HCT116 (cell line): ENCODE results near the gene RNH1. TPM values are rescaled to one million over a fixed set of nuclear protein-coding genes. Genes with fewer than 3 reads are reported as not detected.
A peak's percentile ranks its signal among the peaks of the same experiment; 100 is the strongest.

Experiments used
- ATAC-seq: fragments of 200-7000 bp; cut with Tn5 transposase; 2 replicates; pipeline ENCODE4 v1.9.1; 2020; ENCODE audit warnings: mild to moderate bottlenecking, moderate library complexity
- BruUV-seq: library from RNA; stranded (reverse); fragments of 400-500 nt; replicated peaks from 2 replicates; lab custom pipeline; 2021; lab: Mats Ljungman, UMichigan
- CTCF ChIA-PET: fragments of 300-600 bp; sonication (Branson Sonifier 250); formaldehyde crosslinking; loops from one replicate; lab custom pipeline; 2021; ENCODE audit warnings: antibody characterized with exemption; lab: Charles Lee
- POLR2A ChIA-PET: fragments of 300-600, 350-600 bp; sonication (Branson Sonifier 250); formaldehyde crosslinking; loops from one replicate; lab custom pipeline; 2021; ENCODE audit warnings: antibody characterized with exemption; lab: Charles Lee
- RAD21 ChIA-PET, 2 experiments: fragments of 300-600 bp; sonication (Branson Sonifier 250); formaldehyde crosslinking; loops; one replicate each; lab custom pipeline; 2023; ENCODE audit warnings: low total read pairs in 2 of 2; ENCODE audit not compliant: uncharacterized antibody in 2 of 2, unreplicated experiment in 2 of 2, low non-redundant PET in 1 of 2; lab: Charles Lee
- DNase-seq: peaks from one replicate; pipeline ENCODE4 v3.0.0-alpha.2; 2010; ENCODE audit warnings: low read depth, low spot score
- H2AFZ ChIP-seq: fragments of 200-600 bp; shearing (Covaris generic), sonication (generic); 2 replicates; pipeline ENCODE4 v1.6.1; 2017; ENCODE audit warnings: low read depth, mixed run types, mixed read lengths, antibody characterized with exemption, low read length; ENCODE audit not compliant: poor library complexity, severe bottlenecking
- H3K27ac ChIP-seq: 2 replicates; pipeline ENCODE4 v1.5.1; 2012; ENCODE audit warnings: low read depth, low read length
- H3K27me3 ChIP-seq: fragments of 200-600 bp; sonication (generic); 2 replicates; pipeline ENCODE4 v1.6.1; 2016; ENCODE audit warnings: mixed run types, low read length, mixed read lengths; ENCODE audit not compliant: insufficient read depth
- H3K36me3 ChIP-seq, 2 experiments: fragments of 200-500 bp in 1 of 2; fragments of 200-600 bp in 1 of 2; sonication (Bioruptor generic) in 1 of 2; sonication (generic) in 1 of 2; 2 replicates each; pipeline versions ENCODE4 v1.5.1 to v1.6.1; 2014 to 2016; ENCODE audit warnings: low read length in 2 of 2, inconsistent platforms in 1 of 2, mixed read lengths in 1 of 2, mixed run types in 1 of 2; ENCODE audit not compliant: insufficient read depth in 2 of 2, control insufficient read depth in 1 of 2
- H3K4me1 ChIP-seq, 2 experiments: fragments of 200-600 bp in 1 of 2; sonication (generic) in 1 of 2; 2 replicates each; pipeline versions ENCODE4 v1.5.1 to v1.6.1; 2012 to 2017; ENCODE audit warnings: low read length in 2 of 2, inconsistent platforms in 1 of 2, mild to moderate bottlenecking in 1 of 2, mixed read lengths in 1 of 2, mixed run types in 1 of 2, moderate library complexity in 1 of 2; ENCODE audit not compliant: insufficient read depth in 2 of 2, control insufficient read depth in 1 of 2
- H3K4me2 ChIP-seq: fragments of 200-600 bp; sonication (generic); 2 replicates; pipeline ENCODE4 v1.6.1; 2017; ENCODE audit warnings: mixed run types, low read length, mixed read lengths
- H3K4me3 ChIP-seq, 2 experiments: fragments of 200-600 bp in 1 of 2; sonication (generic) in 1 of 2; replicated peaks in 1 of 2; 2 replicates each; pipeline ENCODE4 v1.5.1; 2011 to 2016; ENCODE audit warnings: low read length in 2 of 2, control low read depth in 1 of 2, low read depth in 1 of 2, mild to moderate bottlenecking in 1 of 2, mixed read lengths in 1 of 2, mixed run types in 1 of 2
- H3K79me2 ChIP-seq: fragments of 200-600 bp; sonication (generic); 2 replicates; pipeline ENCODE4 v1.6.1; 2017; ENCODE audit warnings: mild to moderate bottlenecking, mixed run types, low read length, moderate library complexity, mixed read lengths; ENCODE audit not compliant: insufficient read depth
- H3K9ac ChIP-seq: fragments of 200-600 bp; sonication (generic); 2 replicates; pipeline ENCODE4 v1.6.1; 2016; ENCODE audit warnings: low read length, mixed read lengths
- H3K9me2 ChIP-seq: fragments of 200-600 bp; sonication (generic), shearing (Covaris generic); 2 replicates; pipeline ENCODE4 v1.6.1; 2017; ENCODE audit warnings: mixed run types, mild to moderate bottlenecking, moderate library complexity; ENCODE audit not compliant: insufficient read depth
- H3K9me3 ChIP-seq, 2 experiments: fragments of 200-500 bp in 1 of 2; fragments of 200-600 bp in 1 of 2; sonication (Bioruptor generic) in 1 of 2; sonication (generic) in 1 of 2; 2 replicates each; pipeline ENCODE4 v1.6.1; 2014 to 2017; ENCODE audit warnings: low read length in 2 of 2, mixed read lengths in 2 of 2, inconsistent platforms in 1 of 2, low read depth in 1 of 2, mild to moderate bottlenecking in 1 of 2, mixed run types in 1 of 2, moderate library complexity in 1 of 2; ENCODE audit not compliant: control insufficient read depth in 1 of 2, insufficient read depth in 1 of 2
- H4K20me1 ChIP-seq: fragments of 200-600 bp; sonication (generic), shearing (Covaris generic); 2 replicates; pipeline ENCODE4 v1.6.1; 2017; ENCODE audit warnings: mixed run types, mild to moderate bottlenecking, moderate library complexity; ENCODE audit not compliant: insufficient read depth
- CBX3 ChIP-seq: IDR thresholded peaks from 2 replicates; pipeline ENCODE4 v1.6.1; 2012; ENCODE audit warnings: low read depth
- CEBPB ChIP-seq: IDR thresholded peaks from 2 replicates; pipeline ENCODE4 v1.6.1; 2012; ENCODE audit warnings: low read depth
- ELF1 ChIP-seq: IDR thresholded peaks from 2 replicates; pipeline ENCODE4 v1.6.1; 2012; ENCODE audit warnings: low read depth, borderline replicate concordance
- EZH2phosphoT487 ChIP-seq: fragments of 200-600 bp; IDR thresholded peaks from 2 replicates; pipeline ENCODE4 v1.6.1; 2018; ENCODE audit warnings: antibody characterized with exemption, borderline replicate concordance
- FOSL1 ChIP-seq: IDR thresholded peaks from 2 replicates; pipeline ENCODE4 v1.6.1; 2012; ENCODE audit warnings: low read depth
- JUND ChIP-seq: IDR thresholded peaks from 2 replicates; pipeline ENCODE4 v1.6.1; 2012
- RAD21 ChIP-seq: IDR thresholded peaks from 2 replicates; pipeline ENCODE4 v1.6.1; 2012; ENCODE audit warnings: low read depth, mild to moderate bottlenecking
- REST ChIP-seq: IDR thresholded peaks from 2 replicates; pipeline ENCODE4 v1.6.1; 2012; ENCODE audit warnings: low read depth
- SIN3A ChIP-seq: IDR thresholded peaks from 2 replicates; pipeline ENCODE4 v1.6.1; 2012; ENCODE audit warnings: low read depth
- ZFX ChIP-seq: fragments of 450-650 bp; IDR thresholded peaks from 2 replicates; pipeline ENCODE4 v1.6.1; 2017
- ZNF274 ChIP-seq: fragments of 200-500 bp; sonication (Bioruptor generic); IDR thresholded peaks from 2 replicates; pipeline ENCODE4 v1.6.1; 2014; ENCODE audit warnings: mild to moderate bottlenecking, low read depth, low read length, inconsistent platforms
- intact Hi-C: fragments of 100-400 bp; cut with micrococcal nuclease; formaldehyde crosslinking; loops from 2 replicates; pipeline ENCODE4 v1.10.0; 2022
- total RNA-seq: library from RNA; stranded (reverse); gene quantifications from one replicate; pipeline ENCODE4 v1.2.1, GENCODE V29; 2021; ENCODE audit not compliant: unreplicated experiment

RNH1 gene
- total RNA-seq, 1 experiment from 2014 or later = 120 TPM

GRCh38 chr11:553988-554340 lies 46.9 kb upstream of the RNH1 start:
- H3K4me2 ChIP-seq = peak overlapping the region; percentile 80
- H3K27ac ChIP-seq = peak overlapping the region; percentile 65; the same call in 1 of the 2 replicates
- RAD21 ChIA-PET = no interaction called here
- no peak overlapping the region; the same call in 1 of the 2 replicates for H3K9ac ChIP-seq
- H2AFZ ChIP-seq = no peak overlapping the region
- H3K79me2 ChIP-seq = no peaks in the 10 kb centered on the region
- no peak; the same call in 1 of the 2 replicates for ATAC-seq
- H3K27me3 ChIP-seq = no peaks in the 10 kb centered on the region
- H3K4me1 ChIP-seq = peaks cover 8 to 20% of the 10 kb centered on the region in 2 experiments
- BruUV-seq = no TSS peak
- H3K4me3 ChIP-seq = no peak overlapping the region
- CTCF ChIA-PET = no interaction called here
- no peaks in the 10 kb centered on the region for H3K36me3 ChIP-seq
- H3K9me3 ChIP-seq = no peaks in the 10 kb centered on the region
- POLR2A ChIA-PET = no interaction called here
- intact Hi-C loops = loop anchor here (2.0 kb wide), 1 partner anchor 175 kb away; no protein-coding TSS in a partner anchor
- DNase-seq = no peak
- H3K9me2 ChIP-seq = no peaks in the 10 kb centered on the region
- TF ChIP-seq ZFX (no peak), CEBPB (no peak), ZNF274 (no peak), CBX3 (no peak), SIN3A (no peak), REST (no peak), EZH2phosphoT487 (no peak), RAD21 (no peak), FOSL1 (no peak), JUND (no peak), ELF1 (no peak)
- TF ChIP-seq, all 23 proteins: peak for 0
- H4K20me1 ChIP-seq = no peaks in the 10 kb centered on the region
